CD4-positive, alpha-beta T cell (primary cell): ENCODE data around the gene KLC4. TPM values are rescaled to one million over a fixed set of nuclear protein-coding genes. Genes with fewer than 3 reads are reported as not detected.

Experiments
- ATAC-seq: fragments of 200-7000 bp; cut with Tn5 transposase; one replicate; pipeline ENCODE4 v1.10.0; 2022; ENCODE audit warnings: mild to moderate bottlenecking; ENCODE audit not compliant: poor library complexity
- CTCF ChIA-PET: fragments of 350-600 bp; sonication (Branson Sonifier 250); formaldehyde crosslinking; loops from one replicate; lab custom pipeline; 2021; ENCODE audit warnings: antibody characterized with exemption, inconsistent platforms; lab: Charles Lee
- POLR2A ChIA-PET: fragments of 350-600 bp; sonication (Branson Sonifier 250); formaldehyde crosslinking; loops from one replicate; lab custom pipeline; 2021; ENCODE audit warnings: antibody characterized with exemption, inconsistent platforms; lab: Charles Lee
- DNase-seq, 14 experiments: peaks; one replicate each; pipeline ENCODE4 v3.0.0-alpha.2; 2013 to 2020; ENCODE audit warnings: mixed read lengths in 2 of 14
- H3K27ac ChIP-seq, 2 donors: one replicate each; pipeline versions ENCODE4 v1.5.1 to v1.7.0; 2013; ENCODE audit warnings: low read length in 2 of 2, low read depth in 1 of 2, mild to moderate bottlenecking in 1 of 2
- H3K27me3 ChIP-seq, 2 experiments: 1 replicate in 1 of 2; 2 replicates in 1 of 2; pipeline versions ENCODE4 v1.6.1 to v1.7.0; 2013; ENCODE audit warnings: low read length in 2 of 2, control low read depth in 1 of 2, mild to moderate bottlenecking in 1 of 2, moderate library complexity in 1 of 2; ENCODE audit not compliant: insufficient read depth in 2 of 2, control insufficient read depth in 1 of 2
- H3K36me3 ChIP-seq: one replicate; pipeline ENCODE4 v1.6.1; 2013; ENCODE audit warnings: low read length, control low read depth; ENCODE audit not compliant: insufficient read depth
- H3K4me1 ChIP-seq: one replicate; pipeline ENCODE4 v1.6.1; 2013; ENCODE audit warnings: low read length, control low read depth; ENCODE audit not compliant: insufficient read depth
- H3K4me3 ChIP-seq: one replicate; pipeline ENCODE4 v1.5.1; 2013; ENCODE audit warnings: mild to moderate bottlenecking, low read length, moderate library complexity
- H3K9me3 ChIP-seq, 2 experiments: 1 replicate in 1 of 2; 2 replicates in 1 of 2; pipeline versions ENCODE4 v1.6.1 to v1.7.0; 2013; ENCODE audit warnings: low read length in 2 of 2, mild to moderate bottlenecking in 2 of 2, control low read depth in 1 of 2, moderate library complexity in 1 of 2; ENCODE audit not compliant: control insufficient read depth in 1 of 2, insufficient read depth in 1 of 2
- H3K27ac Mint-ChIP-seq: one replicate; pipeline ENCODE4 v1.8.0; 2020; ENCODE audit warnings: mixed read lengths
- H3K27me3 Mint-ChIP-seq: one replicate; pipeline ENCODE4 v1.8.0; 2021; ENCODE audit warnings: mixed read lengths
- H3K36me3 Mint-ChIP-seq: one replicate; pipeline ENCODE4 v1.8.0; 2021; ENCODE audit warnings: low read depth, mixed read lengths
- H3K4me1 Mint-ChIP-seq: one replicate; pipeline ENCODE4 v1.8.0; 2021; ENCODE audit warnings: low read depth, mixed read lengths
- H3K4me3 Mint-ChIP-seq: one replicate; pipeline ENCODE4 v1.8.0; 2020; ENCODE audit warnings: mild to moderate bottlenecking, mixed read lengths
- H3K9me3 Mint-ChIP-seq: one replicate; pipeline ENCODE4 v1.8.0; 2020; ENCODE audit warnings: mixed read lengths
- intact Hi-C, 2 experiments: fragments of 100-400 bp; cut with DNase I in 1 of 2; cut with micrococcal nuclease in 1 of 2; formaldehyde crosslinking; loops; one replicate each; pipeline versions ENCODE4 v1.15.1 to v1.9.0; 2023 to 2025; cut with DNase I, micrococcal nuclease
- total RNA-seq, 174 experiments: library from RNA in 2 of 174; stranded (reverse) in 2 of 174; gene quantifications; one replicate each; pipeline ENCODE4 v1.2.3 and lab custom pipeline; 2021 to 2026
- TF ChIP-seq, protein P1 (sequence below): fragments of 200-600 bp; IDR thresholded peaks from one replicate; pipeline ENCODE4 v1.8.0; 2022; ENCODE audit warnings: antibody characterized with exemption, mild to moderate bottlenecking

KLC4 gene
- total RNA-seq, 2 experiments from 2014 or later: 39.6 to 40.8 TPM

DNA sequence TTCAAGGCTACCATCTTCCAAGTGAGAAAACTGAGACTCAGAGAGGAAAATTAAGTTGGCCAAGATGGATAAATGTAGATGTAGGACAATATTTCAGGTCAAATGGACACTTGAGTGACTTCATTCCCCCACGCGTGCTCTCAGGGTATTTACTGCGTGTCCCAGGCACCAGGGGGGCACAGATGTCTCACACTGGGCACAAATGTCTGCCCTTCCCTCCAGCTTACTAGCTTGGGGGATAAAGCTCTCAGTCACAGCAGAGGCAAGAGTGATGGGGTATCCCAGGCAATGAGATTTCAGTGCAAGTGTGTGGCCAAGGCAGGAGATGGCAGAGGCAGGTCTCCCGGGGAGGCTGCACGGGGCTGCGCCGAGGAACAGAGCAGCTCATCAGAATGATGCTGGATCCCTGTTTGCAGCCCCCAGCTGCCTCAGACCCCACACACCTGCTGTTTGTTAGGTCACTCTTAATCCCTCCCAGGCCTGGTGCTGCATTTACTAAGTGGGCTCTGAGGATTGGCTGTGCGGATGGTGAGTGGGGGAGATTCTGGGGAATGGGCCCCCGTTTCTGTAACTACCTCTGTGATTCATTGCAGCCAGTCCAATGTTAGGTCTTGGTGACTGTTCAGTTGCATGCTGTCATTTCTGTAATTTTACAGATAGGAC, 60.8 kb downstream of the KLC4 start:
- Histone ChIP-seq H3K4me3 (no peak overlapping the region), H3K36me3 (no peaks in the 10 kb centered on the region), H3K4me1 (no peaks in the 10 kb centered on the region), H3K27ac (no peak overlapping the region), H3K9me3 (no peaks in the 10 kb centered on the region), H3K27me3 (no peaks in the 10 kb centered on the region)
- DNase-seq (no peak), ATAC-seq (no peak)
- Mint-ChIP-seq H3K27me3 (no peaks in the 10 kb centered on the region), H3K4me3 (no peak overlapping the region), H3K36me3 (no peaks in the 10 kb centered on the region), H3K4me1 (no peaks in the 10 kb centered on the region), H3K9me3 (no peaks in the 10 kb centered on the region), H3K27ac (no peak overlapping the region)
- intact Hi-C loops: no loop called here
- ChIA-PET CTCF (no interaction called here), POLR2A (no interaction called here)
- TF ChIP-seq, protein P1, sequence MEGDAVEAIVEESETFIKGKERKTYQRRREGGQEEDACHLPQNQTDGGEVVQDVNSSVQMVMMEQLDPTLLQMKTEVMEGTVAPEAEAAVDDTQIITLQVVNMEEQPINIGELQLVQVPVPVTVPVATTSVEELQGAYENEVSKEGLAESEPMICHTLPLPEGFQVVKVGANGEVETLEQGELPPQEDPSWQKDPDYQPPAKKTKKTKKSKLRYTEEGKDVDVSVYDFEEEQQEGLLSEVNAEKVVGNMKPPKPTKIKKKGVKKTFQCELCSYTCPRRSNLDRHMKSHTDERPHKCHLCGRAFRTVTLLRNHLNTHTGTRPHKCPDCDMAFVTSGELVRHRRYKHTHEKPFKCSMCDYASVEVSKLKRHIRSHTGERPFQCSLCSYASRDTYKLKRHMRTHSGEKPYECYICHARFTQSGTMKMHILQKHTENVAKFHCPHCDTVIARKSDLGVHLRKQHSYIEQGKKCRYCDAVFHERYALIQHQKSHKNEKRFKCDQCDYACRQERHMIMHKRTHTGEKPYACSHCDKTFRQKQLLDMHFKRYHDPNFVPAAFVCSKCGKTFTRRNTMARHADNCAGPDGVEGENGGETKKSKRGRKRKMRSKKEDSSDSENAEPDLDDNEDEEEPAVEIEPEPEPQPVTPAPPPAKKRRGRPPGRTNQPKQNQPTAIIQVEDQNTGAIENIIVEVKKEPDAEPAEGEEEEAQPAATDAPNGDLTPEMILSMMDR: no peak

DNA sequence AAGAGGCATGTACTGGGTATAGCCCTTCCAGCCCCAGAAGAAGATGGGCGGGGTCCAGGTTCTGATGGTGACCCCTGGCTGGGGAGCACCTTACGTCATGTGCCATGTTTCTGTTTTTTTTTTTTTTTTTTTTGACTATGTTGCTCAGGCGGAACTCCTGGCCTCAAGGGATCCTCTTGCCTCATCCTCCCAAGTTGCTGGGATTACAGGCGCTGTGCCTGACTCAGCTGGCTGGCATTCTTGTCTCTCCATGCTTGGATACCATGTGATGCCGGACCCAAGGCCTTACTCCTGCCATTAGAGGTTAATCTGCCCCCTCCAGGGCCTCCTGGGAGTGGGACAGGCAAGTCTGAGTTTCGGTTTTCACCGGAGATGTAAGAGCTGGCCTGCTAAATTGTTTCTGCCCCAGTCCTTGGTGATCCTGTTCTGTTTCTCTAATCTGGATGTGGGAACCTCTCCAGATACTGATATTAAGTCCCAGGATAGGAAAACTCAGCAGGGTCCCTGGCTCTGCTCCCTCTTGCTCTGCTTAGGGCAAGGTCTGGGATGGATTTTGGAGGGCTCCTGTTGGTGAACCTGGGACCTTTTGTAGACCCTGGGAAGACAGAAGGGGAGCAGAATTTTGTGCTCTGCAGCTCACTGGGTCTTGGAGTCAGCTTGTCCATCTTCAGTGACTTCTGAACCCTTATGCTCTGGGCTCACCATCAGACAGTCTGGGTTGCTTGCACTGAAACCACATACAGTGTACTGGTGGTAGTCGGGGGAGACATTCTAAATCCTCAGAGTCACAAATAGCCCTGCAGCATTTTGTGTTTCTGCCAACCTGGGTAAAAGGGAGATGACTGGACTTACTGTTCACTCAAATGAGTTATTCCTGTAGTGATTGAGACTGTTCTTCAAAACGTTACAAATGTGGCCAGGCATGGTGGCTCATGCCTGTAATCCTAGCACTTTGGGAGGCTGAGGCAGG, 61.8 kb downstream of the KLC4 start:
- no peaks in the 10 kb centered on the region for H3K27me3 ChIP-seq
- H3K9me3 ChIP-seq: no peaks in the 10 kb centered on the region
- H3K4me3 ChIP-seq: no peak overlapping the region
- Mint-ChIP-seq H3K9me3 (no peaks in the 10 kb centered on the region), H3K4me1 (no peaks in the 10 kb centered on the region), H3K36me3 (no peaks in the 10 kb centered on the region), H3K27ac (no peak overlapping the region), H3K4me3 (no peak overlapping the region), H3K27me3 (no peaks in the 10 kb centered on the region)
- H3K36me3 ChIP-seq: no peaks in the 10 kb centered on the region
- TF ChIP-seq, protein P1: no peak
- DNase-seq (no peak), ATAC-seq (no peak)
- no peak overlapping the region for H3K27ac ChIP-seq
- POLR2A ChIA-PET: no interaction called here
- intact Hi-C loops: no loop called here
- CTCF ChIA-PET: no interaction called here
- H3K4me1 ChIP-seq: no peaks in the 10 kb centered on the region

DNA sequence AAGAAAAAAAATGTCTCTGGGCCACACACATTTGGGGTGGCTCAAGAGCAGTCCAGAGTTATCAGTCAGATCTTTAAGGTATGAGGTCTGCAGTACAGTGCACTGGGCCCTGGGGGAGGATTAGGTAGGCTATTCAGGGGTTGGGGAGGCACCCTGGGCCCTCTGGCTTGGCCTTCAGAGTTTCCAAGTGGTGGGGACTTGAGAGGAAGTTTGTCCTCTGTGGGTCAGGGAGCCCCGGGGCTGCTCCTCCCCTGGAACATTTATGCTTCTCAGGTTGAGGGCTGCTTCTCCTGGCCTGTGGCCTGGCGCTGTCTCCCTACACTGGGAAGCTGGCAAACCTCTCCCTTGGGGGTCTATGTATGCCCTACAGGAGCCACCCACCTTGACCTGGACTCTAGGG, 62.7 kb downstream of the KLC4 start:
- H3K9me3 ChIP-seq: no peaks in the 10 kb centered on the region
- no peaks in the 10 kb centered on the region for H3K36me3 Mint-ChIP-seq
- no peak overlapping the region for H3K4me3 Mint-ChIP-seq
- H3K4me1 ChIP-seq: no peaks in the 10 kb centered on the region
- no peak for ATAC-seq
- no peaks in the 10 kb centered on the region for H3K36me3 ChIP-seq
- no peak overlapping the region for H3K27ac Mint-ChIP-seq
- TF ChIP-seq, protein P1: no peak
- H3K27me3 ChIP-seq: no peaks in the 10 kb centered on the region
- H3K4me3 ChIP-seq: no peak overlapping the region
- ChIA-PET POLR2A (no interaction called here), CTCF (no interaction called here)
- no peaks in the 10 kb centered on the region for H3K4me1 Mint-ChIP-seq
- no peak overlapping the region for H3K27ac ChIP-seq
- no peaks in the 10 kb centered on the region for H3K9me3 Mint-ChIP-seq
- intact Hi-C loops: no loop called here
- no peaks in the 10 kb centered on the region for H3K27me3 Mint-ChIP-seq
- no peak for DNase-seq
